ENCODE data around the gene CAPZA1. TPM values are rescaled to one million over a fixed set of nuclear protein-coding genes. Genes with fewer than 3 reads are reported as not detected.

Gene CAPZA1
- total and polyA plus RNA-seq, 10 donors = 105 to 354 (median 196) TPM

DNA sequence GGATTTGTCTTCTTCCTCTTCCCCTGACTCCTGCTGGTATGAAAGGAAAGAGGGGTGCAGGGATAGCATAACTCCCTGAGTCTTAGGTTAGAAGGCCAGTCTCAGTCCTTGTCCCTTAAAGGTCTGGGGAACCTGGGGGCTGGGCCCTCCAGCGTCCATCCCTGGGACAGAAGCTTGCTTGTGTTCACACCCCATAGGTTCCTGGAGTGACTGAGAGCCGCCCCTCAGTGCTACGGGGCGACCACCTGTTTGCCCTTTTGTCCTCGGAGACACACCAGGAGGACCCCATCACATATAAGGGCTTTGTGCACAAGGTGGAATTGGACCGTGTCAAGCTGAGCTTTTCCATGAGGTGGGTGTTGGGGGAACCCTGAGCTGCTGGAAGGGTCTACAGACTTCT is 74.2 kb downstream of the CAPZA1 start:
- H3K27ac ChIP-seq = no peak overlapping the region
- DNase-seq = peak; percentile 60
- no peak overlapping the region for H3K4me3 ChIP-seq
- intact Hi-C loops (cut with DNase I; ENCODE audit: low total_unique reads) = no loop called here
- H3K36me3 ChIP-seq = peaks cover 0 to 100% (median 71%) of the 10 kb centered on the region in 6 donors
- H3K9me3 ChIP-seq = no peaks in the 10 kb centered on the region
- no peaks in the 10 kb centered on the region for H3K27me3 ChIP-seq (replicated peaks in 1 of 7)
- 88 to 96% (median 94%) methylated on average over 6 of the region's 6 CpGs for WGBS, 5 donors
- TF ChIP-seq, protein P1, sequence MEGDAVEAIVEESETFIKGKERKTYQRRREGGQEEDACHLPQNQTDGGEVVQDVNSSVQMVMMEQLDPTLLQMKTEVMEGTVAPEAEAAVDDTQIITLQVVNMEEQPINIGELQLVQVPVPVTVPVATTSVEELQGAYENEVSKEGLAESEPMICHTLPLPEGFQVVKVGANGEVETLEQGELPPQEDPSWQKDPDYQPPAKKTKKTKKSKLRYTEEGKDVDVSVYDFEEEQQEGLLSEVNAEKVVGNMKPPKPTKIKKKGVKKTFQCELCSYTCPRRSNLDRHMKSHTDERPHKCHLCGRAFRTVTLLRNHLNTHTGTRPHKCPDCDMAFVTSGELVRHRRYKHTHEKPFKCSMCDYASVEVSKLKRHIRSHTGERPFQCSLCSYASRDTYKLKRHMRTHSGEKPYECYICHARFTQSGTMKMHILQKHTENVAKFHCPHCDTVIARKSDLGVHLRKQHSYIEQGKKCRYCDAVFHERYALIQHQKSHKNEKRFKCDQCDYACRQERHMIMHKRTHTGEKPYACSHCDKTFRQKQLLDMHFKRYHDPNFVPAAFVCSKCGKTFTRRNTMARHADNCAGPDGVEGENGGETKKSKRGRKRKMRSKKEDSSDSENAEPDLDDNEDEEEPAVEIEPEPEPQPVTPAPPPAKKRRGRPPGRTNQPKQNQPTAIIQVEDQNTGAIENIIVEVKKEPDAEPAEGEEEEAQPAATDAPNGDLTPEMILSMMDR (IDR thresholded peaks at IDR 0.05 in 8 of 11, conservative IDR thresholded peaks at IDR 0.05 in 3 of 11) = no peak
- TF ChIP-seq POLR2A (IDR thresholded peaks at IDR 0.05) (no peak), POLR2AphosphoS5 (IDR thresholded peaks at IDR 0.05) (no peak)
- H3K4me1 ChIP-seq = peaks cover 3 to 13% (median 10%) of the 10 kb centered on the region in 6 donors

DNA sequence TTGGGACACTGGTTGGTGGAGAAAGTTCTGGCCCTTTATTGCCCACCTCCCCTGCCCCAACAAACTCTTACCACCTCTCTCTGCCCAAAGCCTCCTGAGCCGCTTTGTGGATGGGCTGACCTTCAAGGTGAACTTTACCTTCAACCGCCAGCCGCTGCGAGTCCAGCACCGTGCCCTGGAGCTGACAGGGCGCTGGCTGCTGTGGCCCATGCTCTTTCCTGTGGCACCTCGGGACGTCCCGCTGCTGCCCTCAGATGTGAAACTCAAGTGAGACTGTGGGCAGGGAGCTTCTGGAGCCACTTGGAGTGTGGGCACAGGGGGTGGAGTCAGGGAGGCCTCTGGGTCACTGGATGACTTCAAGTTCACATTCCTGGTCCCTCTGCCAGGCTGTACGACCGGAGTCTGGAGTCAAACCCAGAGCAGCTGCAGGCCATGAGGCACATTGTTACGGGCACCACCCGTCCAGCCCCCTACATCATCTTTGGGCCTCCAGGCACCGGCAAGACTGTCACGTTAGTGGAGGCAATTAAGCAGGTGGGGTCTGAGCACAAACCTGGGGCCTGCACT is 74.8 kb downstream of the CAPZA1 start:
- no peak for TF ChIP-seq POLR2A (IDR thresholded peaks at IDR 0.05)
- no peak for TF ChIP-seq POLR2AphosphoS5 (IDR thresholded peaks at IDR 0.05)
- 88 to 92% (median 89%) methylated on average over 11 to 15 of the region's 15 CpGs for WGBS, 5 donors
- peak; percentile 58 for DNase-seq
- intact Hi-C loops (cut with DNase I; ENCODE audit: low total_unique reads) = no loop called here
- Histone ChIP-seq H3K27ac (no peak overlapping the region), H3K36me3 (peaks cover 0 to 100% (median 69%) of the 10 kb centered on the region in 6 donors), H3K4me1 (peaks cover 7 to 20% (median 16%) of the 10 kb centered on the region in 6 donors), H3K4me3 (no peak overlapping the region), H3K27me3 (replicated peaks in 1 of 7) (no peaks in the 10 kb centered on the region), H3K9me3 (no peaks in the 10 kb centered on the region)

- intact Hi-C loops (cut with DNase I; ENCODE audit: low total_unique reads) = no loop called here
- Histone ChIP-seq H3K27ac (no peak overlapping the region), H3K36me3 (peaks cover 0 to 100% (median 61%) of the 10 kb centered on the region in 6 donors), H3K27me3 (replicated peaks in 1 of 7) (no peaks in the 10 kb centered on the region), H3K4me3 (no peak overlapping the region), H3K4me1 (peaks cover 15 to 28% (median 24%) of the 10 kb centered on the region in 6 donors), H3K9me3 (no peaks in the 10 kb centered on the region)
- WGBS, 5 donors = 94 to 98% (median 95%) methylated on average over 7 to 9 of the region's 9 CpGs
- peak; percentile 70 for DNase-seq
- TF ChIP-seq POLR2AphosphoS5 (IDR thresholded peaks at IDR 0.05) (no peak), POLR2A (IDR thresholded peaks at IDR 0.05) (no peak)
- TF ChIP-seq, protein P1 (IDR thresholded peaks at IDR 0.05 in 8 of 11, conservative IDR thresholded peaks at IDR 0.05 in 3 of 11) = no peak
Measured at GRCh38 chr1:112695276-112695675, 75.6 kb downstream of the CAPZA1 start.

DNA sequence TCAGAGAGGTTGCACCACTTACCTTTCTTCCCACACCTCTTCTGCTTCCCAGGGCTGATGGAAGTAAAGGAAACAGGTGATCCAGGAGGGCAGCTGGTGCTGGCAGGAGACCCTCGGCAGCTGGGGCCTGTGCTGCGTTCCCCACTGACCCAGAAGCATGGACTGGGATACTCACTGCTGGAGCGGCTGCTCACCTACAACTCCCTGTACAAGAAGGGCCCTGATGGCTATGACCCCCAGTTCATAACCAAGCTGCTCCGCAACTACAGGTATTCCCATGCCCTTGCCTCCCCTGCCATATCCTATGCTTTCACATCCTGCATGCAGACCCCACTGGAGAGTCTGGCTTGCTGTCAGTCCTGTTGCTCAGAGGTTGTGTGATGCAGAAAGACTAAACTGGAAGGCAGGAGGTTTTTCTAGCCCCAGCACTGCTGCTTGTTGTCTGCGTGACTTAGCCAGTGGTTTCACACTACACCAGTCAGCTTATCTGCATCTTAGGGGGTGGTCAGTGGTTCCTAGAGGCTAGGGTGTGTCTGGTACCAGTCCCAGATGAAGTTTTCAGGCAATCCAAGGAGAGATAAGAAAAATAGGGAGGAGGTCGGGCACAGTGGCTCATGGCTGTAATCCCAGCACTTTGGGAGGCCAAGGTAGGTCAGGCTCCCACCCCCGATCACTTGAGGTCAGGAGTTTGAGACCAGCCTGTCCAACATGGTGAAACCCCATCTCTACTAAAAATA is 77.1 kb downstream of the CAPZA1 start:
- Histone ChIP-seq H3K27me3 (replicated peaks in 1 of 7) (no peaks in the 10 kb centered on the region), H3K36me3 (peaks cover 0 to 98% (median 56%) of the 10 kb centered on the region in 6 donors), H3K9me3 (no peaks in the 10 kb centered on the region), H3K27ac (peak overlapping the region in 2 of 8 donors; percentile 3 to 97), H3K4me3 (no peak overlapping the region), H3K4me1 (peaks cover 28 to 43% (median 37%) of the 10 kb centered on the region in 6 donors)
- TF ChIP-seq POLR2AphosphoS5 (IDR thresholded peaks at IDR 0.05) (no peak), POLR2A (IDR thresholded peaks at IDR 0.05) (no peak)
- TF ChIP-seq, protein P1 (IDR thresholded peaks at IDR 0.05 in 8 of 11, conservative IDR thresholded peaks at IDR 0.05 in 3 of 11) = no peak
- DNase-seq = peak; percentile 52
- intact Hi-C loops (cut with DNase I; ENCODE audit: low total_unique reads) = no loop called here
- 84 to 94% (median 91%) methylated on average over 7 of the region's 7 CpGs for WGBS, 5 donors
